HUDEP-2 (cell line): ENCODE data around the gene DHX38.

Source experiments
- DNase-seq, 76 experiments: peaks; one replicate each; lab custom pipeline; 2025; ENCODE audit not compliant: unreplicated experiment in 76 of 76; lab: John Stamatoyannopoulos, UW

DHX38 gene

DNA sequence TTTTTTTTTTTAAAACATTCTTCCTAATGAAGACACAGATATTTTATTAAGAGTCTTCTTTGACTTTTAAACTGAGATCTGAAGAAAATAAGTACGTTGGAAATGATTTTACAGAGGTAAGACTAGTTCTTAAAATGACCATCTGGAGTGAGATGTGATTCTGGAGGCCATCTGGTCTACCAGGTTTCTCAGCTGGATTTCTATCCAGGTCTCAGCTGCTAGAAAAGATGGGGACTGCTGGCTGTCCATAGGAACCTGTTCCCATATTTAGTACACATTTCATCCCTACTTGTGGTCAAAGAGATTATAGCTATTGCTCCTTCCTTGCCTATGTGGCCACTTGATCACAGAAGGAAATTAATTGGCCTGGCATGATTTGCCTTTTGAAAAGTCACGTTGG, 66.2 kb downstream of the DHX38 start:
- no peak for DNase-seq

DNA sequence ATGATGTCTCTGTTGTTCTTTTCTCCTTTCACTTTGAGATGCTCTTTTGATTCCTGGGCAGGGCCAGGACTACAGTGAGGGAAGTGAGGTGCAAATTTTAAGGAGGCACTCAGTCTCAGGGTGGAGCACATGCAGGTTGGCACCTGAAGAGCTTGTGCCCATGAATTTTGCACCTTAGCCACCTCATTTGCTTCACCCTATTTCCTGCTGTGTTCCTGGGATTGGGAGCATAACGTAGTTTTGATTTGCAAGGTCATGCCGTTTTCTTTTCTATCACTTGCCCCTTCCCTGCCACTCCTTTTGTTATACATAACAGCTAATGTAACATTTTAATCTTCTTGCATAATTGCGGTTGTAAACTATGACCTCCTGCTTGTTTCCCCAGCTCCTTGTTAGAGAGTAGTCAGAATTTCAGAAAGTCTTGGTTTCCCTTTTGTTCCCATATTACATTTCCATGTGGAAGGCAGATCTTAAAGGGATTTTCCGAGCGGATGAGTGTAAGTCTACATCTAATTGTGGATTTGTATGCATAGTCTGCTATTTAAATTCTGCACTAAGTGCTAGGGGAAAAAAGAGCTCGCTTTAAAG, 68.6 kb downstream of the DHX38 start:
- DNase-seq, result no peak
